Skeletal muscle tissue (tissue), 4 donors: Measurements from ENCODE around the gene UTRN. TPM values are rescaled to one million over a fixed set of nuclear protein-coding genes. Genes with fewer than 3 reads are reported as not detected.

Source experiments
- H3K27ac ChIP-seq: one replicate; pipeline ENCODE4 v1.7.0; 2013; ENCODE audit warnings: mild to moderate bottlenecking, low read depth, low read length, inconsistent platforms
- H3K27me3 ChIP-seq, 3 donors: one replicate each; pipeline ENCODE4 v1.7.0; 2013; ENCODE audit warnings: low read length in 3 of 3; ENCODE audit not compliant: control insufficient read depth in 3 of 3, insufficient read depth in 3 of 3
- H3K36me3 ChIP-seq, 3 donors: one replicate each; pipeline ENCODE4 v1.7.0; 2013; ENCODE audit warnings: low read length in 3 of 3; ENCODE audit not compliant: control insufficient read depth in 3 of 3, insufficient read depth in 3 of 3
- H3K4me1 ChIP-seq, 3 donors: one replicate each; pipeline ENCODE4 v1.7.0; 2013; ENCODE audit warnings: low read length in 3 of 3, mild to moderate bottlenecking in 3 of 3; ENCODE audit not compliant: control insufficient read depth in 3 of 3, insufficient read depth in 3 of 3
- H3K4me3 ChIP-seq, 3 donors: one replicate each; pipeline ENCODE4 v1.7.0; 2013; ENCODE audit warnings: low read length in 3 of 3
- H3K9ac ChIP-seq, 3 donors: one replicate each; pipeline ENCODE4 v1.7.0; 2013; ENCODE audit warnings: low read length in 3 of 3, mild to moderate bottlenecking in 3 of 3, moderate library complexity in 2 of 3, low read depth in 1 of 3
- H3K9me3 ChIP-seq, 3 donors: one replicate each; pipeline ENCODE4 v1.7.0; 2013; ENCODE audit warnings: low read length in 3 of 3; ENCODE audit not compliant: control insufficient read depth in 3 of 3
- total RNA-seq: library from RNA; depleted of rRNA; stranded (reverse); fragments of >200 nt; gene quantifications from one replicate; pipeline ENCODE4 v1.2.3, GENCODE V29; 2014
- donor health status: Osteomylitis.

The UTRN gene
- total RNA-seq, 1 donor from 2014 or later: 149 TPM

DNA sequence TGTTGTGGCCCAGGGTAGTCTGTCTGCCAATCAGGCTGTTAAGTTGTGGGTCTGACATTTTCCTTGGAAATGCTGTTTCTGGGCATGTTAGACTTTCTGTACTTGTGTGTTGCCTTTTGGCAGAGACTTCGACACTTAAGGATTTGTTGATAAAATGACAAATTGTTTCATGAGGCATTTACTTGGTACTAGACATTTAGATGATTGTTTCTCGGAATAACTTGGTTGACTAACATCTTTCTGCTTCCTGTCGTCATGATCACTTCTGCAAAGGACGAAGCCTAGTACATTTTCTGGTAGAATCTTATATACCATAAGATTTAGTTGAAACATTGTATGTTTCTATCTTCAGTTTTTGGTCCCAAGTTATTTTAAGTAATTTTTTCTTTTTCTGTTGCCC, 34.1 kb downstream of the UTRN start:
- no peaks in the 10 kb centered on the region for H3K36me3 ChIP-seq
- H3K9ac ChIP-seq: no peak overlapping the region
- H3K27ac ChIP-seq: no peak overlapping the region
- H3K4me3 ChIP-seq: no peak overlapping the region
- H3K4me1 ChIP-seq: peaks cover 14 to 24% (median 24%) of the 10 kb centered on the region in 3 donors
- no peaks in the 10 kb centered on the region for H3K9me3 ChIP-seq
- H3K27me3 ChIP-seq: no peaks in the 10 kb centered on the region

DNA sequence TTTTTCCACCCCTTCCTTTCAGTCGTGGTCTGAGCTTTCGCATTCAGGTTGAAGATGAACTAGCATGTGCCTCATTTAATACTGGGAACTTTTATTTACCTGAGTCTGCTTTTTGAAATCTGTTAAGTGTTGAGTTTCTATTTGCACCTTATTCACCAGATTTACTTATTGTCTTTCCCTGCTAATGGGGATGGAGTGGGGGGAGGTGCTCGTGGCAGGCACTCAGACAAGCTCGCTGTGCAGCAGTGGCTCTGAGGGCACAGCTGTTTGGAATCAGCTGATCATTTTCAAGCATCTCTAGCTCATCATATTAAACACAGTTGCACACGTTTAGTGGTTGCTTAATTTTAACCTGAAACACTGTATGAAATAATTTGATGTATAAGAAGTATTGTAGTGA, 35.6 kb downstream of the UTRN start:
- H3K4me3 ChIP-seq: no peak overlapping the region
- H3K27ac ChIP-seq: no peak overlapping the region
- no peak overlapping the region for H3K9ac ChIP-seq
- H3K36me3 ChIP-seq: no peaks in the 10 kb centered on the region
- H3K4me1 ChIP-seq: peaks cover 0 to 10% (median 9%) of the 10 kb centered on the region in 3 donors
- no peaks in the 10 kb centered on the region for H3K9me3 ChIP-seq
- no peaks in the 10 kb centered on the region for H3K27me3 ChIP-seq

DNA sequence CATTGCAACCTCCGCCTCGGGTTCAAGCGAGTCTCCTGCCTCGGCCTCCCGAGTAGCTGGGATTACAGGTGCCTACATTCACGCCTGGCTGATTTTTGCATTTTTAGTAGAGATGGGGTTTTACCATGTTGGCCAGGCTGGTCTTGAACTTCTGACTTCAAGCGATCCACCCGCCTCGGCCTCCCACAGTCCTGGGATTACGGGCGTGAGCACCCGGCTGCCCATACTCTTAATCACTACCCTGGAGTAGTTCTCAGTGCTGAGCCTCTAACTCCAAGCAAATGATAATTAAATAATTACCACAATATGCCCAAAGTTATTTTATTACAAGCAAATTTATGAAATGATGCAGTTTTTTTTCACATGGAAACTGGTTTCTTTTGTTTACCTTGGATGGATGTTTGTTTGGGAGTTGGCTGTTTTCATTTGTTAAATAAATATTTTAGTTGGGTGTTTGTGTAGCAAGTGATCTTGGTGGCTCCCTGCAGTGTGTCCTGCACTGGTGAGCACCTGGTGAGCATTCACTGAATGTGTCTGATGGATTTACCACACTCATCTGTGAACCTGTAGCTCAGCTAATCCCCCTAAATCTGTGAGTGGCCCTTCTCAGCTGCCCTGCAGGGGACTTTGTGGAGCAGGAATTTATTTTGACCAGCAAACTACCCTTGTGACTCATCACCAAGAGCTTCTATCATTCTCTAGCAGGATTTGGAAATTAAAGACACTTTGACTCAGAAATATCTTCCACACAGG, 36.9 kb downstream of the UTRN start:
- peaks cover 0 to 13% (median 10%) of the 10 kb centered on the region in 3 donors for H3K4me1 ChIP-seq

DNA sequence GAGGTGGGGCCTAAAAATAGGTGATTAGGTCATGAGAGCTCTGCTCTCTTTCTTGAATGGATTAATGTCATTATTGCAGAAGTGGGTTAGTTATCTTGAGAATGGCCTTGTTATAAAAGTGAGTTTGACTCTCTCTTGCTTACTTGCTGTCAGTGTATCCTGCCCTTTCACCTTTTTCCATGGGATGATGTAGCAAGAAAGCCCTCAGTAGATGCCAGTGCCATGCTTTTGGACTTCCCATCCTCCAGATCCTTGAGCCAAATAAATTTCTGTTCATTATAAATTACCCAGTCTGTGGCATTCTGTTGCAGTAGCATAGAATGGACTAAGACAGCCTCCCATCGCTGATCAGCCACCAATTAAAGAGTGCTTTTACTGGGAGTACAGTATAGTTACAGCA, 40.1 kb downstream of the UTRN start:
- peaks cover 2 to 25% (median 18%) of the 10 kb centered on the region in 3 donors for H3K4me1 ChIP-seq
- no peak overlapping the region for H3K9ac ChIP-seq
- H3K4me3 ChIP-seq: no peak overlapping the region
- H3K36me3 ChIP-seq: no peaks in the 10 kb centered on the region
- H3K27ac ChIP-seq: no peak overlapping the region
- H3K27me3 ChIP-seq: no peaks in the 10 kb centered on the region
- no peaks in the 10 kb centered on the region for H3K9me3 ChIP-seq

More for the DNA sequence above, 36.9 kb downstream of the UTRN start:
- H3K27ac ChIP-seq: no peak overlapping the region
- no peak overlapping the region for H3K4me3 ChIP-seq
- no peak overlapping the region for H3K9ac ChIP-seq
- H3K36me3 ChIP-seq: no peaks in the 10 kb centered on the region
- no peaks in the 10 kb centered on the region for H3K9me3 ChIP-seq
- no peaks in the 10 kb centered on the region for H3K27me3 ChIP-seq

DNA sequence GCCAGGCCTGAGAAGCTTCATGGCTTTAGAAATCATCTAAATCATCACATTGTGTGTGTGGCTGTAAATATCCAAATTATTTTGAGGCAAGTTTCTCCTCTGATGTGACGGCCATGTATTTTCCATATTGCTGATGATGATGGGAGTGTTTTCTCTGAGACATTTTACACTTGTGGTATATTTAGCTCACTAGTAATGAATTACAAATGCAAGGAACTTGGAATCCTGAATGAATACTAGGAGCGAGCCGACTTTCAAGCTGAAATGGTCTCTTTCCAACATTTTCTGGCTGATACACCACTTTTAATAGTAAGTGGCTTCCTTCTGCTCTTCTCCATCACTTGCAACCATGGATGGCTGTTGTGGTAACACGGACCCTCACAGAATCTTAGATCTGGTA, 41.3 kb downstream of the UTRN start:
- no peak overlapping the region for H3K4me3 ChIP-seq
- no peaks in the 10 kb centered on the region for H3K36me3 ChIP-seq
- no peaks in the 10 kb centered on the region for H3K27me3 ChIP-seq
- no peaks in the 10 kb centered on the region for H3K9me3 ChIP-seq
- peaks cover 7 to 27% (median 22%) of the 10 kb centered on the region in 3 donors for H3K4me1 ChIP-seq
- no peak overlapping the region for H3K9ac ChIP-seq
- peak overlapping the region; percentile 14 for H3K27ac ChIP-seq

DNA sequence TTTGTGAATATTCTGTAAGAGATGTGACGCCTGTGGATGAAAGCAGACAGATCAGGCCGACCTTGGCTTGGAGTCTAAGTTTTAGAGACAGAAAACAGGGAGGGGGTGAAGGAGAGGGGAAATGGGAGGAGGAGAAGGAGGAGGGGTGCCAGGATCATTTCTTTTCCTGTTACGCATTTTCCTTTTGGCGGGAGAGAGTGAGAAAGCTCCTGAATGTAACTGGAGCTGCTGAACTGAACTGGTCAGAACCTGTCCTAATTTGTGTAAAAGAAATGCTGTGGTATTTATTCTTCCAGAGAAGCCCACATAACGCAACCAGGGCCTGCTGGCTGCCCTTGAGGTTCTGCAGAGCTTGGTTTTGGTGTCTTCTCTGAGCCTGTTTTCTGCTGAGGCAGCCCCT, 41.9 kb downstream of the UTRN start:
- Histone ChIP-seq H3K9me3 (no peaks in the 10 kb centered on the region), H3K4me3 (no peak overlapping the region), H3K4me1 (peaks cover 12 to 33% (median 29%) of the 10 kb centered on the region in 3 donors), H3K36me3 (no peaks in the 10 kb centered on the region), H3K27me3 (no peaks in the 10 kb centered on the region), H3K9ac (no peak overlapping the region), H3K27ac (peak overlapping the region; percentile 14)

DNA sequence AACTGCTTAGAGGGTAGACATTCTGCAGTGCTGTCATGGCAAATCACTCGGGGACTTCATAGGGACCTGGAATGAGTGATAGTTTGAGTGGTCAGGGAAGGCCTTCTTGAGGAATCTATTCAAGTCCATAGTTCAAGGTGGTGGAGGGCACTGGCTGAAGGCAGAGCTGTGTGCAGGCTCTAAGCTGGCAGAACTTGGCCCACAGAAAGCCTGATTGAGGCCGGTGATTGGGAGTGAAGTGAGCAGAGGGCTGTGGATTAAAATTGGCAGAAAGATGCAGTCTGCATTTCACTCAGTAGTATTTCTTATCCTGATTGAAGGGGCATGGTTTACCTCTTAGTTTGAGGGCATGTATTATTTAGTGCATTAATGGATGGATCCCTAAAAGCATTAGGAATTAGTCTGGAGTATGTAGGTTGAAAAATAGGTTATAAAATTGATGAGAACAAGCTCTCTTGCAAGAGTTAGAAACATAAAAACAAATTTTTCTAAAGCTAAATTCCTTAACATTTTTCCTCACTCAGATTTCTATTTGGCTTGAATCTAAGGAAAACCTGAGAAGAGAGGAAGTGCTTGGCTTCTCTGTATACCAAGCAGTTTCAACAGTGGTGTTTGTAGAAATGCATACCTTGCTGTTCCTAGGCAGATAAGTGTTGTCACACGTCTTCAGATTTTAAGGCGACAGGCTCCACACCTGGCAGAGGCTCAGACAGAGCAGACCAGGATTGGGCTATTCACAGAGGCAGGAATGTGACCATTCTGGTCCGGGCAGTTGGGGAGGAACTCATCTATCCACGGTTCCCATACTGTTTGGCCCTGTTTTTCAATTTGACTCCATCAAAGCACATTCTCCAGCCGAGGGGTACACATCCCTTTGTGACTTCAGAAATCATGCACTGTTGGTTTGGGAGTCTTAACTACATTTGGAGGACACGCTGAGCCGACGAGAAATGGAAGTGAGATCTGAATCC, 45.2 kb downstream of the UTRN start:
- Histone ChIP-seq H3K9ac (no peak overlapping the region), H3K27ac (no peak overlapping the region), H3K4me1 (peaks cover 21 to 46% (median 41%) of the 10 kb centered on the region in 3 donors), H3K9me3 (no peaks in the 10 kb centered on the region), H3K4me3 (peak overlapping the region in 1 of 3 donors; percentile 7), H3K27me3 (no peaks in the 10 kb centered on the region), H3K36me3 (no peaks in the 10 kb centered on the region)

DNA sequence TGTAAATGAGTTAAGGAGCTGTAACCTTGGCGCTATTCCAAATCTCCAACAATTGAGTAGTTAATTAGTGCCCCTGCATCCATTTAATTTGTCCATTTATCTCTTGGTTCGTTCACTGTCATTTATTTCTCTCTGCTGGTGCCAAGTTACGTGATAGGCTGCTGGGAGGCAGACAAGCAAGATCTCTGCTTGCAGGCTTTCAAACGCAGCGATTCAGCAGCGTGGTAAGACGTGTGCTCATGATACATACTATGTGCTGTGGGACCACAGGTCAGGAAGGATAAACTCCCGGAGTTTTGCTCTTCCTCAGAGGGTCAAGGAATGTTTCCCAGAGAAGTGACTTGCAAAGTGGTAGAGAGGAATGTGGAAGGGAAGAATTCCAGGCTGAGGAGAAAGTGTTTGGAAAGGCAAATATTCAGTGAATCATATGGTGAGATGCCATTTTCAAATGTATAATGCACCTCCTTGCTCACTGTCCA, 46.4 kb downstream of the UTRN start:
- no peak overlapping the region for H3K9ac ChIP-seq
- H3K4me3 ChIP-seq: peak overlapping the region; percentile 5 to 14 (median 7)

DNA sequence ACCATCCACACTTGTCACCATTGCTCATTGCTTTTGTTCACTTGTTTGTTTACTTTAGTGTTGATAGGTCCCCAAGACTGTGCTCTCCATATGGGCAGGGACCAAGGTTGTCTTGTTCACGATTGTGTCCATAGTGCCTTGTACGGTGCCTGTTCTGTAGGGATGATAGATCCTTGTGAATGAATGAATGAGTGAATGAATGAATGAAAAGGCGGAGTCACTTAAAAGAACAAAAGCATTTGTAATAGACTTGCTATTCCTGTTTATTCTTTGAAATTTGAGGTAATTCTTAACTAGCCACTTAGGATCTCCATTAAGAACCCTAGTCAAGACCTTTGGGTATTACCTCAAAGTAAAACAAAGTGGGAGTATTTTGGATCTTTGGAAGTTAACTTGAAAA, 47.0 kb downstream of the UTRN start:
- Histone ChIP-seq H3K27me3 (no peaks in the 10 kb centered on the region), H3K4me1 (peaks cover 35 to 53% (median 41%) of the 10 kb centered on the region in 3 donors), H3K36me3 (no peaks in the 10 kb centered on the region), H3K27ac (no peak overlapping the region), H3K4me3 (peak overlapping the region in 2 of 3 donors; percentile 7 to 14), H3K9ac (no peak overlapping the region), H3K9me3 (no peaks in the 10 kb centered on the region)

More for the DNA sequence above, 46.4 kb downstream of the UTRN start:
- H3K4me1 ChIP-seq: peaks cover 31 to 52% (median 46%) of the 10 kb centered on the region in 3 donors
- H3K27ac ChIP-seq: no peak overlapping the region
- H3K27me3 ChIP-seq: no peaks in the 10 kb centered on the region
- H3K9me3 ChIP-seq: no peaks in the 10 kb centered on the region
- no peaks in the 10 kb centered on the region for H3K36me3 ChIP-seq
